22Rv1 (cell line): ENCODE measurements around the gene DIP2C.

ENCODE experiments used
- CTCF ChIP-seq: fragments of 450-650 bp; IDR thresholded peaks from 2 replicates; pipeline ENCODE4 v1.5.1; 2017; ENCODE audit warnings: mild to moderate bottlenecking
- ZFX ChIP-seq: fragments of 450-650 bp; IDR thresholded peaks from 2 replicates; pipeline ENCODE4 v1.6.1; 2017; ENCODE audit warnings: antibody characterized with exemption, borderline replicate concordance

- no peak for TF ChIP-seq CTCF
- TF ChIP-seq ZFX: no peak
Measured at GRCh38 chr10:628386-629045, 61.0 kb downstream of the DIP2C start.
